ENCODE results near the gene RANBP10. TPM values are rescaled to one million over a fixed set of nuclear protein-coding genes. Genes with fewer than 3 reads are reported as not detected.

RANBP10 gene
- total and polyA plus RNA-seq, 10 of the 15 experiments (the other 5 are each of a cell fraction or from before 2014, with no cell fraction given), result 1.2 to 20.4 (median 10.8) TPM

DNA sequence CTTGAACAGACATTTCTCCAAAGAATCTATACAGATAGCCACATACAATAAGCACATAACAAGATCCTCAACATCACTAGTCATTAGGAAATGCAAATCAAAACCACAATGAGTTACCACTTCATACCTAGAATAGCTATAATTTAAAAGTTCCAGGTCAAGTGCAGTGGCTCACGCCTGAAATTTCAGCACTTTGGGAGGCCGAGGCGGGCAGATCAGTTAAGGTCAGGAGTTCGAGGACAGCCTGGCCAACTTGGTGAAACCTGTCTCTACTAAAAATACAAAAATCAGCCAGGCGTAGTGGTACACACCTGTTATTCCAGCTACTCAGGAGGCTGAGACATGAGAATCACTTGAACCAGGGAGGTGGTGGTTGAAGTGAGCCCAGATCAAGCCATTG lies 19.9 kb downstream of the RANBP10 start:
- Histone ChIP-seq H3K4me2 (ENCODE audit: control insufficient read depth, insufficient read depth) (peak overlapping the region; percentile 72), H3K9me3 (replicated peaks; ENCODE audit: control insufficient read depth, insufficient read depth, low read length) (no peaks in the 10 kb centered on the region), H3K4me1 (ENCODE audit: control insufficient read depth, insufficient read depth, low read length) (peaks cover 21% of the 10 kb centered on the region), H3K36me3 (ENCODE audit: control insufficient read depth in 2 of 2, insufficient read depth in 2 of 2, low read length in 1 of 2) (no peaks in the 10 kb centered on the region; a peak in 2 of 4 replicates), H2AFZ (ENCODE audit: control insufficient read depth, low read depth, low read length) (no peak overlapping the region), H4K20me1 (ENCODE audit: control insufficient read depth, insufficient read depth) (no peaks in the 10 kb centered on the region), H3K4me3 (no peak overlapping the region; the same call in 1 of the 2 replicates), H3K27me3 (replicated peaks in 1 of 2; ENCODE audit: control insufficient read depth in 2 of 2, insufficient read depth in 2 of 2, low read length in 1 of 2) (no peaks in the 10 kb centered on the region), H3K79me2 (ENCODE audit: control insufficient read depth, insufficient read depth, low read length) (peaks cover 26% of the 10 kb centered on the region), H3K27ac (ENCODE audit: control insufficient read depth, insufficient read depth) (peak overlapping the region; percentile 52), H3K9ac (ENCODE audit: control insufficient read depth, insufficient read depth, low read length) (no peak overlapping the region)
- FAIRE-seq, result peak; percentile 54
- BruUV-seq (replicated peaks), result no TSS peak
- WGBS (ENCODE audit: insufficient coverage, insufficient replicate concordance, low lambda C conversion rate, missing lambda C conversion rate), result 2% methylated on average over 5 of the region's 5 CpGs
- intact Hi-C loops (cut with micrococcal nuclease; ENCODE audit: unreplicated experiment), result no loop called here
- ChIA-PET RAD21 (ENCODE audit: unreplicated experiment) (interaction anchor here (1.0 to 2.2 kb wide), 4 partner anchors 15 to 67 kb away, joined by 3 to 7 read pairs (median 4); partner anchors contain the start of genes GFOD2, RANBP10 and TSNAXIP1), POLR2A (interaction anchor here (0.5 to 3.1 kb wide), 9 partner anchors 9 to 351 kb away, joined by 3 to 17 read pairs (median 5); partner anchors contain the start of genes CTCF, GFOD2, RANBP10 and TSNAXIP1), CTCF (interaction anchor here (0.6 to 1.4 kb wide), 6 partner anchors 10 to 430 kb away, joined by 3 to 4 read pairs (median 3); no protein-coding TSS in a partner anchor), SMC1A (ENCODE audit: uncharacterized antibody, unreplicated experiment) (interaction anchor here (0.9 to 2.2 kb wide), 3 partner anchors 14 to 68 kb away, joined by 3 to 8 read pairs (median 8); partner anchors contain the start of genes GFOD2, RANBP10 and TSNAXIP1)
- DNase-seq (ENCODE audit: low read depth, low spot score), result peak; percentile 54
- in situ Hi-C loops (cut with MboI), result no loop called here
- peak; percentile 81 for ATAC-seq
- peak; percentile 57; the same call in 1 of the 2 replicates for TF ChIP-seq BCL11A (IDR thresholded peaks at IDR 0.05; ENCODE audit: low read depth, low read length)
- TF ChIP-seq ZBED1 (IDR thresholded peaks at IDR 0.05; ENCODE audit: borderline replicate concordance), result no peak
- TF ChIP-seq STAT1 (conservative IDR thresholded peaks at IDR 0.05), result no peak
- no peak for TF ChIP-seq FOXM1 (IDR thresholded peaks at IDR 0.05; ENCODE audit: low read depth, low read length)
- TF ChIP-seq MTA2 (IDR thresholded peaks at IDR 0.05; ENCODE audit: low read depth), result peak; percentile 87
- TF ChIP-seq IKZF2 (IDR thresholded peaks at IDR 0.05), result peak; percentile 48 to 60; a peak in 3 of 4 replicates
- TF ChIP-seq RUNX3 (IDR thresholded peaks at IDR 0.05; ENCODE audit: low read length), result peak; percentile 82
- TF ChIP-seq ZNF217 (IDR thresholded peaks at IDR 0.05), result peak; percentile 93
- no peak for TF ChIP-seq NFXL1 (IDR thresholded peaks at IDR 0.05; ENCODE audit: borderline replicate concordance)
- no peak for TF ChIP-seq JUNB (IDR thresholded peaks at IDR 0.05)
- TF ChIP-seq POU2F2 (IDR thresholded peaks at IDR 0.05; ENCODE audit: borderline replicate concordance, low read depth, low read length), result peak; percentile 80; the same call in 2 of the 3 replicates
- TF ChIP-seq MEF2B (IDR thresholded peaks at IDR 0.05; ENCODE audit: partially characterized antibody, poor library complexity, severe bottlenecking), result peak; percentile 75
- TF ChIP-seq, protein P1, sequence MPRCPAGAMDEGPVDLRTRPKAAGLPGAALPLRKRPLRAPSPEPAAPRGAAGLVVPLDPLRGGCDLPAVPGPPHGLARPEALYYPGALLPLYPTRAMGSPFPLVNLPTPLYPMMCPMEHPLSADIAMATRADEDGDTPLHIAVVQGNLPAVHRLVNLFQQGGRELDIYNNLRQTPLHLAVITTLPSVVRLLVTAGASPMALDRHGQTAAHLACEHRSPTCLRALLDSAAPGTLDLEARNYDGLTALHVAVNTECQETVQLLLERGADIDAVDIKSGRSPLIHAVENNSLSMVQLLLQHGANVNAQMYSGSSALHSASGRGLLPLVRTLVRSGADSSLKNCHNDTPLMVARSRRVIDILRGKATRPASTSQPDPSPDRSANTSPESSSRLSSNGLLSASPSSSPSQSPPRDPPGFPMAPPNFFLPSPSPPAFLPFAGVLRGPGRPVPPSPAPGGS (IDR thresholded peaks at IDR 0.05; ENCODE audit: borderline replicate concordance, insufficient read depth, low read depth, low read length, poor library complexity, severe bottlenecking), result no peak
- no peak for TF ChIP-seq YBX1 (IDR thresholded peaks at IDR 0.05)
- peak; percentile 50 to 72; a peak in 2 of 4 replicates for TF ChIP-seq BHLHE40 (IDR thresholded peaks at IDR 0.05; ENCODE audit: borderline replicate concordance in 1 of 2, low read depth in 2 of 2, low read length in 1 of 2)
- no peak for TF ChIP-seq EGR1 (IDR thresholded peaks at IDR 0.05; ENCODE audit: borderline replicate concordance in 1 of 2, low read depth in 2 of 2, low read length in 2 of 2)
- TF ChIP-seq NR2F1 (conservative IDR thresholded peaks at IDR 0.05), result peak; percentile 83
- TF ChIP-seq CHD4 (IDR thresholded peaks at IDR 0.05), result 0 out of 2 replicates have a peak, but pooled peaks have one; percentile 44
- peak; percentile 53; the same call in 1 of the 2 replicates for TF ChIP-seq DPF2 (IDR thresholded peaks at IDR 0.05)
- TF ChIP-seq HDGF (IDR thresholded peaks at IDR 0.05), result no peak
- peak; percentile 54; the same call in 1 of the 2 replicates for TF ChIP-seq SMARCA5 (IDR thresholded peaks at IDR 0.05)
- TF ChIP-seq ATF7 (IDR thresholded peaks at IDR 0.05; ENCODE audit: low read depth), result peak; percentile 58
- TF ChIP-seq E2F4 (IDR thresholded peaks at IDR 0.05; ENCODE audit: low read depth, low read length), result no peak
- 0 out of 2 replicates have a peak, but pooled peaks have one; percentile 47 for TF ChIP-seq NBN (IDR thresholded peaks at IDR 0.05)
- TF ChIP-seq IKZF1 (conservative IDR thresholded peaks at IDR 0.05), result peak; percentile 51
